Activated CD8-positive, alpha-beta memory T cell treated with anti-CD3 and anti-CD28 coated beads for 48 hours (primary cell): ENCODE data around the gene IL10RA.
"Not testable (repeated sequence)": the region's sequence is repeated elsewhere in the genome, so short reads cannot be mapped to it uniquely, and the experiment has no call there.

Experiments used
- DNase-seq, 3 experiments: peaks; one replicate each; pipeline ENCODE4 v3.0.0-alpha.2; 2020; ENCODE audit warnings: low read depth in 2 of 3, low spot score in 2 of 3

IL10RA gene

GRCh38 chr11:118005224-118006152 is 19.3 kb downstream of the IL10RA start:
- no peak for DNase-seq

GRCh38 chr11:118006153-118006534 is 19.9 kb downstream of the IL10RA start:
- no peak for DNase-seq

GRCh38 chr11:118007040-118007439 is 20.8 kb downstream of the IL10RA start:
- DNase-seq = no peak

- not testable (repeated sequence) for DNase-seq
Measured at GRCh38 chr11:118007563-118008270, 21.5 kb downstream of the IL10RA start.

GRCh38 chr11:118008271-118008911 is 22.2 kb downstream of the IL10RA start:
- no peak for DNase-seq

- DNase-seq = no peak
Measured at GRCh38 chr11:118009864-118010737, 23.9 kb downstream of the IL10RA start.

GRCh38 chr11:118010738-118011461 is 24.7 kb downstream of the IL10RA start:
- no peak for DNase-seq

GRCh38 chr11:118012083-118012669 is 26.0 kb downstream of the IL10RA start:
- no peak for DNase-seq

- no peak for DNase-seq
Measured at GRCh38 chr11:118014022-118014421, 27.8 kb downstream of the IL10RA start.

GRCh38 chr11:118015385-118015841 is 29.2 kb downstream of the IL10RA start:
- no peak for DNase-seq

GRCh38 chr11:118016104-118016503 is 29.9 kb downstream of the IL10RA start:
- no peak for DNase-seq

- no peak for DNase-seq
Measured at GRCh38 chr11:118017111-118017510, 30.9 kb downstream of the IL10RA start.

- DNase-seq = no peak
Measured at GRCh38 chr11:118017631-118018315, 31.6 kb downstream of the IL10RA start.

GRCh38 chr11:118018401-118018800 is 32.2 kb downstream of the IL10RA start:
- no peak for DNase-seq

- DNase-seq = no peak
Measured at GRCh38 chr11:118021146-118021545, 35.0 kb downstream of the IL10RA start.

GRCh38 chr11:118027694-118028093 is 41.5 kb downstream of the IL10RA start:
- no peak for DNase-seq

GRCh38 chr11:118028626-118029025 is 42.4 kb downstream of the IL10RA start:
- no peak for DNase-seq

GRCh38 chr11:118033443-118033842 is 47.2 kb downstream of the IL10RA start:
- DNase-seq = no peak

- DNase-seq = no peak
Measured at GRCh38 chr11:118042141-118042540, 55.9 kb downstream of the IL10RA start.
